Progenitor cell of endocrine pancreas (in vitro differentiated cells): Measurements from ENCODE around the gene MAP3K3. TPM values are rescaled to one million over a fixed set of nuclear protein-coding genes. Genes with fewer than 3 reads are reported as not detected.

Source experiments
- DNase-seq: peaks from one replicate; pipeline ENCODE4 v3.0.0; 2021; ENCODE audit warnings: low spot score; ENCODE audit not compliant: unreplicated experiment
- H3K27ac Mint-ChIP-seq: 2 replicates; pipeline ENCODE4 v1.8.0; 2021; ENCODE audit warnings: mild to moderate bottlenecking, moderate library complexity, mixed read lengths
- H3K27me3 Mint-ChIP-seq: 2 replicates; pipeline ENCODE4 v1.8.0; 2021; ENCODE audit warnings: mixed read lengths
- H3K36me3 Mint-ChIP-seq: 2 replicates; pipeline ENCODE4 v1.8.0; 2022; ENCODE audit warnings: mixed read lengths; ENCODE audit not compliant: insufficient read depth
- H3K4me1 Mint-ChIP-seq: 2 replicates; pipeline ENCODE4 v1.8.0; 2021; ENCODE audit warnings: low read depth, mixed read lengths
- H3K4me3 Mint-ChIP-seq: 2 replicates; pipeline ENCODE4 v1.8.0; 2021; ENCODE audit warnings: low read depth, mild to moderate bottlenecking, moderate library complexity, mixed read lengths
- H3K9me3 Mint-ChIP-seq: 2 replicates; pipeline ENCODE4 v1.8.0; 2021; ENCODE audit warnings: low read depth, mixed read lengths
- total RNA-seq: library from RNA; stranded (reverse); gene quantifications from 2 replicates; pipeline ENCODE4 v1.2.1, GENCODE V29; 2021
- TF ChIP-seq, protein P1 (sequence below): fragments of 200-600 bp; sonication (generic); IDR thresholded peaks from one replicate; pipeline ENCODE4 v1.5.0; 2021; ENCODE audit warnings: antibody characterized with exemption, mild to moderate bottlenecking; ENCODE audit not compliant: unreplicated experiment

The MAP3K3 gene
- total RNA-seq, 1 donor from 2014 or later, result 19.1 TPM

DNA sequence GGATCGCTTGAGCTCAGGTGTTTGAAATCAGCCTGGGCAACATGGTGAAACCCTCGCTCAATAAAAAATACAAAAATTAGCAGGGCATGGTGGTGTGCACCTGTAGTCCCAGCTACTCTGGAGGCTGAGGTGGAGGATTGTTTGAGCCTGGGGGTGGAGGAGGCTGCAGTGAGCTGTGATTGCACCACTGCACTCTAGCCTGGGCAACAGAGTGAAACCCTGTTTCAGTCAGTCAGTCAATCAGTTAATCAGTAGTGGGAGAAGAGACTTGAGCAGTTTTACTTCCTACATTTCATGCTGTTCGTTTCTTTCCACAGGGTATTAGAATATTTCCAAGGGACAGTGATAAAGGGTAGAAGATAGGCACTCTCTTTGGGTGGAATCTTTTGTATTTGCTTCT lies 8.8 kb downstream of the MAP3K3 start:
- DNase-seq, result no peak
- peaks cover 3% of the 10 kb centered on the region for H3K36me3 Mint-ChIP-seq
- peaks cover 2% of the 10 kb centered on the region for H3K4me1 Mint-ChIP-seq
- TF ChIP-seq, protein P1, sequence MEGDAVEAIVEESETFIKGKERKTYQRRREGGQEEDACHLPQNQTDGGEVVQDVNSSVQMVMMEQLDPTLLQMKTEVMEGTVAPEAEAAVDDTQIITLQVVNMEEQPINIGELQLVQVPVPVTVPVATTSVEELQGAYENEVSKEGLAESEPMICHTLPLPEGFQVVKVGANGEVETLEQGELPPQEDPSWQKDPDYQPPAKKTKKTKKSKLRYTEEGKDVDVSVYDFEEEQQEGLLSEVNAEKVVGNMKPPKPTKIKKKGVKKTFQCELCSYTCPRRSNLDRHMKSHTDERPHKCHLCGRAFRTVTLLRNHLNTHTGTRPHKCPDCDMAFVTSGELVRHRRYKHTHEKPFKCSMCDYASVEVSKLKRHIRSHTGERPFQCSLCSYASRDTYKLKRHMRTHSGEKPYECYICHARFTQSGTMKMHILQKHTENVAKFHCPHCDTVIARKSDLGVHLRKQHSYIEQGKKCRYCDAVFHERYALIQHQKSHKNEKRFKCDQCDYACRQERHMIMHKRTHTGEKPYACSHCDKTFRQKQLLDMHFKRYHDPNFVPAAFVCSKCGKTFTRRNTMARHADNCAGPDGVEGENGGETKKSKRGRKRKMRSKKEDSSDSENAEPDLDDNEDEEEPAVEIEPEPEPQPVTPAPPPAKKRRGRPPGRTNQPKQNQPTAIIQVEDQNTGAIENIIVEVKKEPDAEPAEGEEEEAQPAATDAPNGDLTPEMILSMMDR, result no peak
- H3K27ac Mint-ChIP-seq, result no peak overlapping the region
- no peaks in the 10 kb centered on the region for H3K27me3 Mint-ChIP-seq
- H3K9me3 Mint-ChIP-seq, result no peaks in the 10 kb centered on the region
- no peak overlapping the region for H3K4me3 Mint-ChIP-seq

DNA sequence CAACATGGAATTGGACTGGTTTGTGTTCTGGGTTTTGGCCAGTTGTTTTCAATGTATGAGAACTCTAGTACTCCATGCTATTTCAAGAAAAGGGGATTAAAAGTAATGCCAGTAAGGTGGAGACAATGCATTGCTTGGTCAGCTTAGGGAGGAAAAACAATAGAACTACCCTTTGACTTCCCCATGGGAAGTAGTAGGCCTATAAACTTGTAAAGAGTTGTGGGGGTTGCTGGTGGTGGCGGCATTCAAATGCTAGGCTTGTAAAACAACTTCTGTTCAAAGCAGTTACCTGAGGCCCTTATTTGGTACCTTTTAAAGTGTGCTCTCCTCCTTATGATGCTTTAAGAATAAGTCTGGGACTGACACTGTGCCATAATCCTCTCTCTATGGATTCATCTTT lies 9.4 kb downstream of the MAP3K3 start:
- no peak overlapping the region for H3K4me3 Mint-ChIP-seq
- peaks cover 2% of the 10 kb centered on the region for H3K4me1 Mint-ChIP-seq
- no peaks in the 10 kb centered on the region for H3K27me3 Mint-ChIP-seq
- no peaks in the 10 kb centered on the region for H3K9me3 Mint-ChIP-seq
- DNase-seq, result no peak
- TF ChIP-seq, protein P1, result no peak
- H3K36me3 Mint-ChIP-seq, result peaks cover 5% of the 10 kb centered on the region
- no peak overlapping the region for H3K27ac Mint-ChIP-seq

DNA sequence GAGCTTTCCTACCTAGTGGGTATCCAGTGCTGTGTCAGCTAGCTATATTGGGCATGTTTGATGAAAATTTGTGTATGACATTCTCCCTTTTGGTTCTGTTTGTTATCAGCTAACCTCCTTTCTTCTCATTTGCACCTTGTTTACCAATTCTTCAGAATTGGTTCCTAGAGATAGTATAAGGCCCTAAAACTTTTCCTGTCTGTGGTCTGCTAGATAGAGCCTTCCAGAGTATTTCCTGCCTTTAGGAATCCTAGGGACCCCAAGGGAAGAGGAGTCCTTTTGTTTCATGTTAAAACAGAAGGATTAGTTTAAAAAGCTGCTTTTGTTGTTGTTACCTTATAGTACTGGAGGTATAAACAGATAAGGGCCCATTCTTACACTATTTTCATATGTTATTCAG lies 11.5 kb downstream of the MAP3K3 start:
- no peak for DNase-seq
- no peaks in the 10 kb centered on the region for H3K27me3 Mint-ChIP-seq
- TF ChIP-seq, protein P1, result no peak
- H3K27ac Mint-ChIP-seq, result no peak overlapping the region
- no peak overlapping the region for H3K4me3 Mint-ChIP-seq
- H3K36me3 Mint-ChIP-seq, result peaks cover 5% of the 10 kb centered on the region
- no peaks in the 10 kb centered on the region for H3K9me3 Mint-ChIP-seq
- peaks cover 2% of the 10 kb centered on the region for H3K4me1 Mint-ChIP-seq

DNA sequence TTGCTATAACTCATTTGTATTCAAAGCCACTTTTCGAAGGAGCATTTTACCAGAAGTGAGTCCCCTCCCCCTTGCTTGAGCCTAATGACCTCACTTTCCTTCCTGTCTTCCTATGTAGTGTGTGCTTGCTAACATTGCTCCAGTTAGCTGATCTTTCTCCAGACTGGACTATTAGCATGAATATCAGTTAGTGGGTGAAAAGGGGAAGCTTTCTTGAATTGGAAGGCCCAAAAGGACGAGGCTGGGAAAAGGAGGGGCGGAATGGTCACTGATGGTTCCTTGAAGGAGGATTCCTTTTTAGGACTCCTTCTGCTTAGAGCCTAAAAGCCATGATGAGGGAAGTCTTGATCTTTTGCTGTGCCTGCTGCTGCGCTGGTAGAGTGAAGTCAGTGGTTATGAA lies 11.9 kb downstream of the MAP3K3 start:
- DNase-seq, result no peak
- Mint-ChIP-seq H3K4me3 (no peak overlapping the region), H3K27ac (no peak overlapping the region), H3K36me3 (peaks cover 5% of the 10 kb centered on the region), H3K4me1 (peaks cover 4% of the 10 kb centered on the region), H3K9me3 (no peaks in the 10 kb centered on the region), H3K27me3 (no peaks in the 10 kb centered on the region)
- TF ChIP-seq, protein P1, result no peak

DNA sequence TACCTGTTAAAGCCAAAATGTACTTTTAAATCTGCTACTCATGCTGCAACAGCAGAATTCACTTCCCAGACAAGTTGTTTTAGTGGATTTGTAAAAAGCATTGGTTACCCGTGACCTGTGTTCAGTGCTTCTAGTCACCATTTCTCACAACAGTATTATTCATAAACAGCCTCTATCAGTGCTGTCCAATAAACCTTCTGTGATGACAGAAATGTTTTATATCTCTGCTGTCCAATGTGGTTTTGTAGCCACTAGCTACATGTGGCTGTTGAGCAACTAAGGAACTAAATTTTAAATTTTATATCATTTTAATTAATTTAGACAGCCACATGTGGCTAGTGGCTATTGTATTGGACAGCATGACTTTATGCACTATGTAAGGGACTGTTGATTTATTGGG lies 12.6 kb downstream of the MAP3K3 start:
- H3K9me3 Mint-ChIP-seq, result no peaks in the 10 kb centered on the region
- H3K4me3 Mint-ChIP-seq, result no peak overlapping the region
- TF ChIP-seq, protein P1, result no peak
- peaks cover 5% of the 10 kb centered on the region for H3K4me1 Mint-ChIP-seq
- no peak overlapping the region for H3K27ac Mint-ChIP-seq
- H3K27me3 Mint-ChIP-seq, result no peaks in the 10 kb centered on the region
- H3K36me3 Mint-ChIP-seq, result peaks cover 5% of the 10 kb centered on the region
- DNase-seq, result no peak
